GF-D8 (cell line): ENCODE data around the gene SNX10.

Experiments used
- DNase-seq: peaks from one replicate; lab custom pipeline; 2025; lab: John Stamatoyannopoulos, UW

SNX10 gene

DNA sequence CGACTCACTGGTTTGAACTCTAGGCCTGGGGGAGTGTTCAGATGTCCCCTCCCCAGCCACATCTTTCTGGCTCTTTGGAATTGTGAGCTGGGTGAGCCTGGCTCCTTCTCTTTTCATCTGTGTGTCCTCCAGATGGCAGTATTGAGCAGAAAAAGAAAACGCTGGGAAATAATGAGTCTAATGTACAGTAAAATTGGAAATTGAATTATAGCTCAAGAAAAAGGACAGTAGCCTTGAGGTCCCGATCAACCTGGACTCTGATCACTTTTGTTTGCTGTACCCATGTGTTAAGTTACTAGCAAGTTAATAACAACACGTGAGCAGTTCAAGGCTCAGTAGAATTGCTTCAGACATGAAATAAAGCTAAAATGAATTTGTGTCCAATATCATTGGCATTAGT is 77.9 kb downstream of the SNX10 start:
- DNase-seq: peak; percentile 48

DNA sequence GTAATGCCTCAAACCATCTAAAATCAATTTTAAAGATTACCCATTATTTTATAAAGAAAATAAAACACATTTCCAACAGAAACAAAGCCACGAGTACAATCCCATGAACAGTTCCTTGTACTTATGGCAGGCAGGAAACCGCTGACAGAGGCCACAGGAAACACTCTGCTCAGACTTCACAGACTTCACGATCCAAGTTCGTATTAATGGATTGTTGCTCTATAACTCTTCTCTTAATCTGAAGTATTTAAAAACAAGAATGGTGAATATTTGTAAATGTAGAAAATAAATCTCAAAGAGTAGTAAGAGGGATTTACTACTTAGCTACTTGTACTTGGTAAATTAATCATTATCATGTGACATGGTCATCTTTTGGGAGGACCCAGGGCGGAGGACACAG is 78.3 kb downstream of the SNX10 start:
- DNase-seq: peak; percentile 69

DNA sequence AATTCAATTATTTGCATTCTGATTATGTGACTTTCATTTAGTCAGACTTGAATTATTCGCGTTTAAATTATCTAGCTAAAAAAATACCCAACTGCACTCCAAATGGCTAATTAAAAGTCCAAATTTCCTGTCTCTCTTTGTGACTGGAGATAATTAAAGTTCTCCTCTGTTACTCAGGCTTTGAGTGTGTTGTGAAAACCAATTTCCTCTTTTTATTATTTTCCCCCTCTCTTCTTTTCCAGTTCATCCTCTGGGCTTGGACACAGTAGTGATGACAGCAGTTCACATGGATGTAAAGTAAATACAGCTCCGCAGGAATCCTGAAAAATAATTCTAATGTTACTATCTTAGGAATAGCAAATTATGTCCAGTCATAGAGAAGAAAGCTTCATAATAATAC is 80.6 kb downstream of the SNX10 start:
- peak; percentile 34 for DNase-seq

DNA sequence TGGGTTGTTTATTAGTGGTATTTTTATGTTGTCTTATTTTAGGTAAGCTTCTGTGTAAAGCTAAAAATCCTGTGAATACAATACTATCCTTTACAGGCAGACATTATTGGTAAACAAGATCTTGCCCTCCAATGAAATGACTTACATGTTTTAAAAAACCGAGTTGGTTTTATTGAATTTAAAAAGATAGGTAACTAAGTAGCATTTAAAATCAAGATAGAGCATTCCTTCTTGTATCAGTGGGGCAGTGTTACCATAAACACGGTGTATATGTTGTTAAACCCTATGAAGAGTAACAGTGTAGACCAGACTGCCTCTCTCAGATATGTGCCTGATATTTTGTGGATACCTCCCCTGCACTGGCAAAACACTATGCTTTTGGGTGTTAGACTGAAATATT is 81.0 kb downstream of the SNX10 start:
- no peak for DNase-seq

DNA sequence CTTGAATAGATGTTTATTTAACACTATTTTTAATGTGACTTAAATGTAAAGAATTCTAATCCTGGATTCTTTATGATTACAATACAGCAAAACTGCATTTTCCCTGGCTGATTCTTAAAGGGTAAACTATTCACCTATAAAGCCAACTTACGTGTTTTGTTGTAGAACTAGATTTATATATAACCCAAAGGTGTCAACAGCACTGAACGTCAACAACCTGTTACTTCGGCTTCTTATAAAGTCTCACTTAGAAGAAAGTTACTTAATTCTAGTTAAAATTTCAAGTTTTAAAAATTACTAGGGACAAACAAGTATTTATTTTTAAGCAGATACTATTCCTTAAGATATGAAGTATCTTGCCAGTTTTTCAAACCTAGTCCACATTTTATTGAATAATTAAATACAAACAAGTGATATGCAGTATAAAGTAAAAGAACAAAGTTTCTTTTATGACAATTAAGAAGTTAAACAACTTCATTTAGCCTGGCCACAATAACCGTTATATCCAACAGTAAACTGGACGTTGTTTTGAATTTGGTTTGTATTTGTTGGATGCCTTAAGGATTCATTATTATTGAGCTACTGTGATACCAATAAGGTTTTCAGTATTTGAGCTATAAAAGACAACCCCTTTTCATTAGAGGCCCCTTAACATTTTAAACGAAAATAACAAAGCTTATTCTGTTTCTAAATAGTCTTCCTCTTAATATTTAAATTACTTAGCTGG is 83.1 kb downstream of the SNX10 start:
- DNase-seq: no peak

DNA sequence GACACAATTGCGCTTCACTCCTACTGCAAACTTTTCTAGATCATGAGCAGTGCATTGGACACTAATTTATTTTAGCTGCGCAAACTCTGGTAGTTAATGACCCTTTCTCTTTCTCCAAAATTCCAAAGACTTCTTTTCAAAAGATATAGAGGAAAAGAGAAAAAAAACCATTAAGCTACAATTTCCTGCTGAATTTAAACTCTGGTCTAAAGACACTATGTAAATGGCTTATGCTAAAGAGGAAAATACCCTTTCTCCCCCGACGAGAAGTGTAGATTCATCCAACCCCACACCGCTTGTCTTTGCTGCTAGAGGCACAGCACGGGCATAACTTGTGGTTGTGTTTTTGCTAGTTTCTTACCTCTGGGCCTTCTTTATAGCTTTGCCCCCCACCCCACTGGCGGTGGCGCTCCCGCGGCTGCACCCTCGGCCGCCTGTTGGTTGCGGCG is 84.1 kb downstream of the SNX10 start:
- peak; percentile 55 for DNase-seq

DNA sequence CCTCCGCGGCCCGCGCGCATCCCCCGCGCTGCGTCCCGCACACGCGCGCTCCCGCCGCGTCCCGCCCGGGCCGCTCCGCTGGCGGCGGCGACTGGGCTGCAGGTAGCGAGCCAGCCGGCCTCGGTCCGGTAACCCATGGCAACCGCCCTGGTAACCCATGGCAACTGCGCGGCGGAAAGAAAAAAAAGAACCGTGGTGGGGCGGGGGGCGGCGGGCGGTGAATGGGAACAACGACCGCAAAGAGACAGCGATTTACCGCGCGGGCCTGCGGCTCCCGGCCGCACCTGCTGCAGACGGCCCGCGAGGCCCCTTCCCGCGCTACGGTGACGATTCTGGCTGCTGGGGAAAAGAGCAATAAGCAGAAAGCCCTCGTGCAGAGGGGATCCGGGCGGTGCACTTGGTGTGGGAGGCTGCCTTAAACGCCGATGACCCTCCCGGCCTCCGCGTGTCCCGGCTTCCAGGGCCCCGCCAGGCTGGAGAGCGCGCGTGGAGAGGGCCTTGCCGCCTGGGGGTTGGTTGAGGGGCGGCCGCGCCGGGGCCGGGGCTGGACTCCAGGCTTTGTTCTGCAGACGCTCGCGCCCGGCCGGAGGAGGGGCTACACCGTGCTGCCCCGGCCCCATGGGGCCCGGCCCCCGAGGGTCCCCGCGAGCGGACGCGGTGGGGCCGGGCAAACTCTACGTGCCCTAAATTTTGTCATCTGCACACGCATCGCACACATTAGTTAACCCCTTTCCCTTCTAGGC is 84.7 kb downstream of the SNX10 start:
- DNase-seq: peak; percentile 56

DNA sequence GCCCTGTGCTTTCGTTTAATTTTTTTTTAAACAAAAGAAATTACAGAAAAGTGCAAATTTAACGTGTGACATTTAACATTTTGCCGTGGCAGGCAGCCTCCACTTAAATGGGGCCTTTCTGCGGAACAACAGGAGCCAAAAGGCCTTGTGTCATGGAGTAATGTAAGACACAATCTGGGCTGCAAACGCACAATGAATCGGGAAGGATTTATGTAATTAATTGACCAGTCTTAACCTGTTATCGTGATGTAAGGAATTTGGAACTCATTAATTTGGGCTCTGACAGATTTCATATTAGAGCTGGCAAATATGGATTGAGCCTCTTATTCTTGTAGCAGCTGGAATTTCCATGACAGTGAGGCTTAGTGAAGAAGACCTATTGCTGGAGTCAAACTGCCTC is 86.4 kb downstream of the SNX10 start:
- DNase-seq: no peak

DNA sequence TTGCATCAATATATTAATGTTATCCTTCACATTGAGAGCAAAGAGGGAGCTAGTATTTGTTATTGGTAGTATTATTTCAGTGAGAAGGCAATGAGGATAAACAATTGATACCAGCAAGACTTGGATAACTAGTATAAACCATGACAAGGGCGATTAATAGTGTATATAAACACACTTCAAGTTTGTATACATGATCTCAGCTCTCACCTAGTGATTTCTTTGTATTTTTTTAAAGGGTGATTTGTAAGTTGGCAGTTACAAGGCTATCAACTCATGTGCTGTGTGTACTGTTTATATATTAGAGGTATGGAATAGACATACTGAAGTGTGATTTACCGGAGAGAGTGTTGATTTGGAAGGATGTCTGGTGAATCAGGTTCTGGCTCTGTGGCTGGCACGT is 88.0 kb downstream of the SNX10 start:
- no peak for DNase-seq

DNA sequence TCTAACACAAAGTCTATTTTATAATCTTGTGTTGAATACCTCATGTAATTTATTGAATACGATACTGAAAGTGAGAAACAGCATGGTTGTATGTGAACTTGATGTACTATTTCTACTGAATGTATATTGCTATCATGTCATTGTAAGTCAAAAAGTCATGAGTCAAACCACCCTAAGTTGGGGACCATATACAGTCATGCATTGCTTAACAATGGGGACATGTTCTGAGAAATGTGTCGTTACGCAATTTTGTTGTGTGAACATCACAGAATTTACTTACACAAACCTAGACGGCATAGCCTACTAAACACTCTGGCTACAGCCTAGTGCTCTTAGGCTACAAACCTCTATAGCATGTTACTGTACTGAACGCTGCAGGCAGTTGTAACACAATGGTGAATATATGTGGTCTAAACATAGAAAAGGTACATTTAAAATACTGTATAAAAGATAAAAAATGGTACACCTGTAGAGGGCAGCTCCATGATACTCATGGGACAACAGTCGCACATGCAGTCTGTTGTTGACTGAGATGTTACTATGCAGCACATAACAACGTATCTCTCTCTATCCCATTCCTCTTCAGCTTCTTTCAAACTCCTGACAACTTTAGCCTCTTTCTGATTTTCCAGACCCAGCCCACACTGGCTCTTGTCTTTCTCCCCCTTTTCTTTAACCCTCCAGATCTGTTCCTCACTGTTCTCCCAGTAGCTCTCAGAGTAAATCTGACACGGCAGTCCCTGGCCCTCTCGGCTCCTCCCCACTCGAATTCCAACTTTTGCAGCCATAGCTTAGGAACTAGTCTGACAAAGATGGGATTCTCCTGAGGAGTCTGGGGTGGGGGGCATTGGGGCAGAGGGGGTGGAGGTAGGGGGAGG is 90.1 kb downstream of the SNX10 start:
- no peak for DNase-seq

DNA sequence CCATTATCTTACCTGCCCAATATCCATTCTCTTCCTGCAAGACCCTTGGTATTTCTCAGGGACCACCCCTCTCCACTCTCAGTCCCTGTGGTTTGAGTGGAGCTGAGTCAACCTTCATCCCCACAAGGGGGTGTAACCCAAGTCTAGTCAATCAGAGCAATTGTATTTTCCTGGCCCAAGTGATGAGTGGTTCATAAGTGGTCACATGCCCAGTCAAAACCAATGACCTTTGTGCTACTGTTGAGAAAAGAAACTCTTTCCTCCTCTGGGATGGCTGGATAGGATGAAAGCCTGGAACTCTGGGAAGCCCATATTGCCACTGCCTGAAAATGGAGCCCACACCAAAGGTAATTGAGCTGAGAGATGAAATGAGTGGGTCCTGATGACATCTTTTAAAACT is 93.6 kb downstream of the SNX10 start:
- no peak for DNase-seq

DNA sequence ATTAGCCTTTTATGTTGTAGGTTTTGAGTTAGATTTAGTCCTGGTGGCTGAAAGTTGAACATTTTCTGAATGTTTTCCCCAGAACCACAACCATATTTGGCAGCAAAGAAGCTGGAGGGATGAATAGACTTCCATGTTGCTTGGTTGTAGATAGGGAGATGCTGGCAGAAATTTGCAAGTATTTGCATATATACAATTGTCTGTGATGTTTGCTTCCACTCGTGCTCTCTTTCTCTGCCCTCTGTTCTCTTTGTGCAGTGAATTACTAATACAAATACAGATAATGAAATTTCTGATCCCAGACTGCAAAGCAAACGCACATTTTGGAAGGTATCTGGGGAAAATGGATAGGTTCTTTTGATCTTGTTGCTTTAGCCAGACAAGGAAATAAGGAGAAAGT is 96.1 kb downstream of the SNX10 start:
- DNase-seq: no peak

DNA sequence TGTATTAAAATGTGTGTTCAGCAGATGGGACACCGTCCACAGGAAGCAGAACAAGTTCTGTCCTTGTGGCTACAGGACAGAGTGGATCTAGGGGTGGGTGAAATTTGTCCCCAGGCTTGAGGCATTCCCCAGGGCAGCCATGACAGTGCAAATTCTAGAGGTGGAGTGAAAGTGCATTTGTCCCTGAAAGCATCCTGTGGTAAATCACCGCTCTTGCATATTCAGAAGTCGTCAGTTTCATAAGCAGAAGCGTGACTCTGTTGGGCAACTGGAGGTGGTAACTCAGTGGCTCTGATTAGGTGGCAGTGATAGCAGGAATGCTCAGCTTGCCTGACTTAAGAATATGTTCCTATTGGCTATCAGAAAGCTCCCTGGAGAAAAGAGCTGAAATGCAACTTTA is 96.6 kb downstream of the SNX10 start:
- DNase-seq: no peak

DNA sequence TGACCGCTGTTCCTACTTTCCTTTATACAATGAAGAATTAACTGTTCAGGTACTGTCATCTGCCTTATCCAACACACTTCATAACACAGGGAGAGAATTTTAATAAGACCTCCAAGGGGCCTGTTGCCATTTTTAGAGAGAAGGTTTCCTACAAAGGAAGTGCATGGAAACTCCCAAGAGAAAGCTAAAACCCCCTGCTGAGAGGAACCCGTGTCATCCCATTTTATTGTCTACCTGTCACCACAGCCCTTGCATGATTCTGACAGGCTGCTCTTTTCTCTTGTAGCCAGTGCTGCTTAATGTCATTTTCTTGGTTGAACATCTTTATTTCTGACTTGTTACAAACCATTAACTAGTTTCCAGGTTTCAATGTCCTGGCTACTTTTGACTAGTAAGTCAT is 98.4 kb downstream of the SNX10 start:
- DNase-seq: no peak

DNA sequence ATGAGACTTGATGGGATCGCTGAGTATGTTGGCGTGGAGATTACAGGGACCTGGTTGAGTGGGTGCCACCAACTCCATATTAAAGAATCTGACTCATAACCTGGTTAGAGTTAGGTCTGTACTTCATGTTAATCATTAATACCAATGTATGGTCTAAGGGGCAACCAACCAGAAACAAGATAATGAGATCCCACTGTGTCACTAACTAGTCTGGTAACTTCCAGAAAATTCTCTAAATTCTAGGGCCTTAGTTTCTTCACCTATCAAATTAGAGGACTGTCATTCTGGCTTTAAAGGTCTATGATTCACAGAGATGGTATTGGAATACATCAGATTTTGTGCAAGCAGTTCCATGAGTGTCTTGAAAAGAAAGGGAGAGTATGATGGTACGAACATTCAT is 102.2 kb downstream of the SNX10 start:
- DNase-seq: no peak

DNA sequence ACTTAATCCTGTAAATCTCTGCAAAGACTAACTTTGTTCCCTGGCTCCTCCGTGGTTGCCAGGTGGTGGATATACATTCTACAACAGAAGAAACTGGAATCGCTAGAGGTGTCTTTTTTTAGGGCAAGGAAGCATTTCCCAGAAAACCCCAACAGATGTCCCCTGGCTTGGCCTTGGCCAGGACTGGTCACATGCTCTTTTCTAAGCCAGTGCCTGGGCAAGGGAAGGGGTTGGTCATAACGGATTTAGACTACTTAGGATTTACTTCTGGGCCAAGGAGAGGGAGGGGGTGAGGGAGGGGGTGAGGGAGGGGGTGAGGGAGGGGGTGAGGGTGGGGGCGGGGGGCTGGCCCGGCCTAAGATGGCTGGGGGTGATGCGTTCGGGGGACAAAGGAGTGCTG is 105.7 kb downstream of the SNX10 start:
- no peak for DNase-seq

DNA sequence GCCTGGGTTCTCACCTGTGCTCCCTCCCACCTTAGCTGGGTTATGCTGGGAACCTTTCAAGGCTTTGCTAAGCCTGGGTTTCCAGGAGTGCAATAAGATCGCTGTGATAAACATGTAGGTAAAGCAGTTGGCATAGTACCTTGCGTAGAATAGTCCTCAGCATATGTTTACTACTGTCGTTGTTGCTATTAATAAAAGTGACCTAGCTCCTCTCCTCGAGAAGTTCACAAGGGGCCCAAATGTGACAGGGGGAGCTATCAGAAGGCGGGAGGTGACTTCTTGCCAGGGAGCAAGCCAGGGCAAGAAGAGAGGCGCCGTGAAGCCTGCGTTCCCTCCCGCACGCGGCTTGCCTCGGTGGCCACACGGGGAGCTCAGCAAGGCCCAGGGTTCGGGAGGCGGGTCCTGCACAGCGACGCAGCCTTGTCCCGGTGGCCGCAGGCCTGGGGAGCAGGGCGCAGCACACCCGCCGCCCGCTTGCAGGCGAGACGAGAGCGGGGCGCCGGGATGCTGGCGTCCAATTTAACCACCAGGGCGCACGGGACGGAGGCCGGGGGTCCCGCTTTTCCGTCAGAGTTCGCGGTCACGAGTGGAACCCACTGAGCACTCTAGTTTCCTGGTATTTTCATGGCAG is 106.2 kb downstream of the SNX10 start:
- DNase-seq: peak; percentile 56

DNA sequence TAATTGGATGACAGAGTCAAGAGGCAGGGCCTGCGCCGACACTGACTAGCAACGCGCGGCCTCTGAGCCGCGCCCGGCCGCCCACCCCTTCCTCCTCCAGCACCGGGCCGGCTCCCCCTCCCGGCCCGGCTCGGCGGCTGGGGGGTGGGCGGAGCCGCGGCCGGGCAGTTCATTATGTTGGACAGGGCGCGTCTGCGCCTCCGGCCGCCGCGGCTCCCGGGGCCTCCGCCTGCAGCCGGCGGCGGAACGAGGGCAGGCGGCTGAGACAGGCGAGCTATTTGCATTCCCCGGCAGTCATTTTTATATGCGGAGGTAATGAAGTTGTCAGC is 106.7 kb downstream of the SNX10 start:
- DNase-seq: peak; percentile 58

DNA sequence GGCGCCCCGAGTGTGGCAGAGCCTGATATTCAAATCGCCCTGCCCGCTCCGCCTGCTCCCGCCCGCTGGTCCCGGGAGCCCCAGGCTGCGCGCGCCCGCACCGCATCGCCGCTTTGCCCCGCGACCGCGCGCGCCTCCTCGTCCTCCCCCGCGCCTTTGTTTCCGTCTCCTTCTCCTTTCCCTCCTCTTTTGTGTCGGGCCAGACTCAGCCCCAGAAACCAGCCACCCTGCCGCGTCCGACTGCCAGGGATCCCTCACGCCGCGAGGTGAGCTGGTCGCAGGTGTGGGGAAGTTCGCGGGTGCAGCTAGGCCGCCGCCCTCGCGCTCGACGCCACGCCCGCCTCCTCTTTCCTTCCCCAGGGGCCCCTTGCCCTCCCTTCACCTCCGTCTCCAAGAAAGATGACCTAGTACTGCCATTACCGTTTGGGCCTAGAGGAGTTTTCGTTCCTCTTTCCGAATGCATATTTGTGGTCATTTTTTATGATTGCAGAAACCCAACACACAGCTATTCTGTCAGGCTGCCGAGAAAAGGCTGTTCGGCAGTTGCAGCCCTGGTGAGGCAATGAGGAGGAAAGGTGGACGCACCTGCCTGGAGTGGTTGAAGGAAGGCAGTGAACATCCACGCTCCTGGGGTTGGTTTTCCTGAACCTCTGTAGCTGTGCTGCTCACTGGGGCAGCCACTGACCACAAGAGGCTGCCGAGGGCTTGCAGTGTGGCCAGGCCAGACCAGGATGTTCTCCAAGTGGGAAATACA is 107.3 kb downstream of the SNX10 start:
- DNase-seq: peak; percentile 95

DNA sequence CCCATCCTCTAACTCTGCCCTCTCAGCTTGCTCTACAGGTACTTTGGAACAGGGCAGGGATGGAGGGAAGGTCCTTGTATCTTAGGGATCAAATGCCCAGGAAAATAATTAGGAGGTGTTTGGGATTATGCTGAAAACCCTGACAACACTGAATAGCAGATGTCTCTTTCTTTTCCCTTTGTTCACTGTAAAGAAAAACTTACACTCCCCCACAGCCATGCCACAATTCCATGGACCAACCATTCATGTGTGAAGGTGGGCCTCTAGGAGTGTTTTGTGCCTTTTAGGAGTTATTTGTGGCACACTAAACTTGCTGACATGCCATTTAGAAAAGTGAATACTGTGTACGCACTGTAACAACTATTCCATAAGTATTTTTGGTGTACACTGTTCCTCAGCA is 108.1 kb downstream of the SNX10 start:
- no peak for DNase-seq

DNA sequence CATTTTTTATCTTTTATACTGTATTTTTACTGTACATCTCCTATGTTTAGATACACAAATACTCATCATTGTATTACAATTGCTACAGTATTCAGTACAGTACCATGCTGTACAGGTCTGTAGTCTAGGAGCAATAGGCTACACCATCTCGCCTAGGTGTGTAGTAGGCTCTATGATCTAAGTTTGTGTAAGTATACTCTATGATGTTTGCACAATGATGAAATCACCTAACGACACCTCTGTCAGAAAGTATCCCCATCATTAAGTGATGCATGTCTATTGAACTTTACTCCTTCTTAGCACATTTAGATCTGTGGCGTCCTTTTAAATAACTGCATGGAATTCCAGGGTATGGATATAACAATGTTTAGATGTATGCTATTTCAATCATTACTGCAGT is 112.0 kb downstream of the SNX10 start:
- no peak for DNase-seq
